GM18951 (cell line): ENCODE measurements around the gene SV2B.

Source experiments
- POLR2A ChIP-seq: IDR thresholded peaks from 4 replicates; pipeline ENCODE4 v1.6.1; 2011; ENCODE audit warnings: mild to moderate bottlenecking; ENCODE audit not compliant: insufficient read length, insufficient read depth; ENCODE audit errors: extremely low read depth
- in situ Hi-C: fragments of 300-500 bp; cut with MboI; formaldehyde crosslinking; loops from one replicate; pipeline ENCODE4 v1.12.0; 2022; ENCODE audit warnings: low sequenced_read_pairs, mixed read lengths, inconsistent platforms; ENCODE audit not compliant: unreplicated experiment

Gene SV2B

DNA sequence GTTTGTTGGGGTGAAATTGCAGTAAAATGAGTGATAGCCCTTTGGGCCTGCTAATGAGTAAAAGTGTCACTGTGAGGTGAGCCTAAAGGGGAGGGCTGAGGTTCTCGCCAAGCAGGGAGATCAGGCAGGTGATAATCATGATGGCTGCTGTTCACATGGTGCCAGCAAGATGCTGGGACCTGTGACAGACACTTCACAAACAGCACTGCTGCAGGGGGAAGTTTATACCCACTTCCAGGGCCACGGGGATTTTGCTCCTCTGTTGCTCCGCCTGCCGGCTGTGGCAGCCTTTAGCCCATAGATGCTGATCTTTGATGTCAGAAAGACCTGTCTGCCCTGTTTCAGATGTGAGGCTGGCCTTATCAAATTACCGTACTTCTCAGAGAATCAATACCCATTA lies 96.7 kb downstream of the SV2B start:
- in situ Hi-C loops: no loop called here

DNA sequence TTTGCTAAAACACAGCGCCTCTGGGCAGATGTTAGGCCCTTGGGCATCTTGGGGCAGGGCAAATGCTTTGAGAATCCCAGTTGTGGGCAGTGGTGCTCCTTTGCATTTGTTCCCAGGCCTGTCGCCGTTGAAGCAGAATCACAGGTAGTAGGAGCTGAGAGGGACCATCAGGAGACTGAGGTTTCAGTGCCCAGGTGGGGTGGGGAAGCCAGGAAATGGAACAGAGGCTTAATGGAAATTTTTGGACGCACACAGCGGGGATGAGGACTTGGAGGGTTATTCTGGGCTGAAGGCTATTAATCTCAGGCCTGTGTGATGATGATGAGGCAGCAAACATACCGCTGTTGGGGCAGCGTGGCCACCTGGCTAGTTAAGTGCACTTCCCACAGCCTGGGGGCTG lies 99.5 kb downstream of the SV2B start:
- no peak for TF ChIP-seq POLR2A
- in situ Hi-C loops: no loop called here

More for the DNA sequence above, 96.7 kb downstream of the SV2B start:
- no peak for TF ChIP-seq POLR2A

DNA sequence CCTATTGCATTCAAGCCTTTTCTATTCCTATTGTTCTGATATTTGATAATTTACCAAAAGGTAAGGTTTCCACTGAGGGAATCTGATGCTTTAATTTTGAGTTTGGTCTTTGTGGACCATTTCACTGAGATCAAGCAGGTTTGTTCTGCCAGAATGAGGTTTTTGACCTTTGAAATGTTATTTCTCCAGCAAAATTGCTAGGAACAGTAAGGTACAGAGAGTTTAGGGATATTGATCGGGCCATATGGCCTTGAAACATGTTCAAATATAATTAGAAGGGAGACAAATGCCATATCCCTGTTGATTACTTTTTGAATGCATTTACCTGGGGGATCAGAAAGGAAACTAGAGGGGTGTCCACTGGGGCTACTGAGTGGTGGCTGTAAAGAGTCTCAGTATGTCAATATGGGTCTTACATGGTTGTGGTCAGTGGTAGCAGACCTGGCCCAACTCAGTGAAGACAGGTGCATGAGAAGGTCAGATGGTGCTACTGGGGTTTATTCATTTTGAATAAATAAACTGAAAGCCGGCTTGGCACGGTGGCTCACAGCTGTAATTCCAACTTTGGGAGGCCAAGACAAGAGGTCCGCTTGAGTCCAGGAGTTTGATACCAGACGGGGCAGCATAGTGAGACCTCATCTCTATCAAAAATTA lies 100.2 kb downstream of the SV2B start:
- in situ Hi-C loops: no loop called here
- no peak for TF ChIP-seq POLR2A

DNA sequence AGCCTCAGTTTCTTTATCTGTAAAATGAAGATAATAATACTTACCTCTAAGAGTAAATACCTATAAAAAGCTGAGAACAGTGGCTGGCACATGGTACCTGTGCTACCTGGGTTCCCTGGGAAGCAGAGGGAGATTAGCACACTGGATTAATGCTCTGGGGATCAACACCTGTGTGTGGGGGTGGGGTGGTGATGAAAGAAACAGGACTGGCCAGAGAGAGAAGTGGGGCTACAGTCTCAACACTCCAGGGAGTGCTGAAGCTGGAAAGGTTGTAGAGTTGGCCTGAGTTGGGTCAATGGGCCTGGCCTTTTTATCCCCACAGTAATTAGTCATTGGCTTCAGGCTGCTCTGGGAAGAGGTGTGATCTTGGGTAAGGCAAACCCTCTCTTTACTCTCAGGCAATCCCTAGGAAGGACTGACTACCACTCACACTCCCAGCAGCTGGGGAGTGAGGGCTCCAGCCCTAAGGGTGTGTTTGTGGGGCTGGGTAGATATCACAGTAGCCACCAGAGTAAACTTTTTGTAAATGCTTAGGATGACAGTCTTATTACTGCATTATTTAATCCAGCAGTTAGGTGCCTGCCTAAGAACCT lies 102.5 kb downstream of the SV2B start:
- in situ Hi-C loops: no loop called here
- no peak for TF ChIP-seq POLR2A

DNA sequence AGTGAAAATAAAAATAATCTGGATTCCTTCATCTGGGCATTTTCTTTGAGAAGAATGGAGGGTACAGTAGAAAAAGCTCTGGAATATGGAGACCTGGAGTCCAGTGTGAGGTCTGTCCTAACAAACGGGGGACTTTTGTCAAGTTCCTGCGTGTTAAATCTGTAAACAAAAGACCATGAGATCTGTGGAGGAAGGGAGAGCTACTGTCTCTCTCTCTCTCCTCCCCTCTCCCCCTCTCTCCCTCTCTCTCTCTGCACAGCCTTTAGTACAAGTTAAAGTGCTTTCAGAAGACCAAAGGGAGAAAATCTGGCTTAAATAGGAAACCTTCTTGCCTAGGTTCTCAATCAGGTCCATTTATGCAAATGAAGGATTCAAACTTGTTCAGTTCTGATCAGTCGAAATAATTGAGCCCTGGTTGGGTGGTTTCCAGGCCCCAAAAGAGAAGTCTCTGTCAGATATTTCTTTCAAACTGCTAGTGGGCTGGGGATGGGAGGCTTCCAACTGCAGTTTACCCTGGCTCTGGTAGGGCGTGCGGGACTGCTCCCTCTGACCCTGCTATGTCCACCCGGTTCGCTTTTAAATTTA lies 103.7 kb downstream of the SV2B start:
- in situ Hi-C loops: no loop called here

DNA sequence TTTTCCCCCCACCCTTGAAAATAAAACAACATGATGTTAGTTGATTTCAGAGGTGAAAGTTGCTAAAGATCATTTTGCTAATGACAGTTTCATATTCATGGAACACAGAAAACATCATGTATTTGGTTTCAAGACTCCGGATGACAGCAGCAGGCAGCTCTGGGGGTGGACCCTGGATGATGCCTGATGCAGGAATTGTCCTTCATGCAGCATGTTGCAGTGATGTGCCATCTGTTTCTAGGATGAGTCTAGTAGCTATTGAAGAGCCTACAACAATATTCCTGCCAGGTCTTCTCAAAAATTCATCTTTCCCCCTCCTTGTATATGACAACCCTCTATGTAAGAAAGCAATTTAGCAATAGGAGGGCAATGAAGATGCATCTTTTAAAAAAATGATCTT lies 108.3 kb downstream of the SV2B start:
- in situ Hi-C loops: no loop called here

More for the DNA sequence above, 103.7 kb downstream of the SV2B start:
- no peak for TF ChIP-seq POLR2A

DNA sequence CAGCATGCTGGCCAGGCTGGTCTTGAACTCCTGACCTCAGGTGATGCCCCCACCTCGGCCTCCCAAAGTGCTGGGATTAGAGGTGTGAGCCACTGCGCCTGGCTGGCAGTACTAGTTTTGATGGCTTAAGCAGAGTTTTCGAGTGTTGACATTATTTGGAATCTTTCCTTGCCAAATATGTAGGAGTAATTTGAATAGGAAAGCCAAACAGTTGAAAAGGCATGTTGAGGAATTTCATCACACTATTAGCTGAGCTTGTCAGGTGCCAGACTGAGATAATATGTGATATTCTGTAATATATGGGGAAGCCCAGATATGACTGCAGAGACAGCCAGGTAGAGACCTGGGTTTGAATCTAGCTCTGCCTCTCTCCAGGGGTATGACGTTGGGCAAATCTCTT lies 109.3 kb downstream of the SV2B start:
- no peak for TF ChIP-seq POLR2A

More for the DNA sequence above, 108.3 kb downstream of the SV2B start:
- TF ChIP-seq POLR2A: no peak

DNA sequence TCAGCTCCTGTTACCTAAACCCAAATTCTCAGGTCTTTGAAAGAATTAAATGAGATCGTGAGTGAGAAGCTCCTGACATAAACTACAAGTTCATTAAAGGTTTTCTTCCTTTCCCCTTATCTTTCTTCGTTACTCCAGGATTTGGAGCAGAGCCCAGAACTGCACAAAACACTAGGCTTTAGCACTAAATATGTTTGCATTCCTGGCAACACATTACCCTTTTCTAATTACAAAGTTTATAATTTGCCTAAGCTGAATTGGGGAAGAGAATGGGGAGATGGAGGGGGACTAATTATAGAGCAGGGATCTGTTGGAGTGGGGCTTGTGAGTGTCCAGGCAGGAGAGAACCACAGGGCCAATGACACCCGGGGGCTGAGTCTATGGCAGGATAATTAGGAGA lies 109.7 kb downstream of the SV2B start:
- in situ Hi-C loops: no loop called here
- no peak for TF ChIP-seq POLR2A

More for the DNA sequence above, 109.3 kb downstream of the SV2B start:
- in situ Hi-C loops: no loop called here

DNA sequence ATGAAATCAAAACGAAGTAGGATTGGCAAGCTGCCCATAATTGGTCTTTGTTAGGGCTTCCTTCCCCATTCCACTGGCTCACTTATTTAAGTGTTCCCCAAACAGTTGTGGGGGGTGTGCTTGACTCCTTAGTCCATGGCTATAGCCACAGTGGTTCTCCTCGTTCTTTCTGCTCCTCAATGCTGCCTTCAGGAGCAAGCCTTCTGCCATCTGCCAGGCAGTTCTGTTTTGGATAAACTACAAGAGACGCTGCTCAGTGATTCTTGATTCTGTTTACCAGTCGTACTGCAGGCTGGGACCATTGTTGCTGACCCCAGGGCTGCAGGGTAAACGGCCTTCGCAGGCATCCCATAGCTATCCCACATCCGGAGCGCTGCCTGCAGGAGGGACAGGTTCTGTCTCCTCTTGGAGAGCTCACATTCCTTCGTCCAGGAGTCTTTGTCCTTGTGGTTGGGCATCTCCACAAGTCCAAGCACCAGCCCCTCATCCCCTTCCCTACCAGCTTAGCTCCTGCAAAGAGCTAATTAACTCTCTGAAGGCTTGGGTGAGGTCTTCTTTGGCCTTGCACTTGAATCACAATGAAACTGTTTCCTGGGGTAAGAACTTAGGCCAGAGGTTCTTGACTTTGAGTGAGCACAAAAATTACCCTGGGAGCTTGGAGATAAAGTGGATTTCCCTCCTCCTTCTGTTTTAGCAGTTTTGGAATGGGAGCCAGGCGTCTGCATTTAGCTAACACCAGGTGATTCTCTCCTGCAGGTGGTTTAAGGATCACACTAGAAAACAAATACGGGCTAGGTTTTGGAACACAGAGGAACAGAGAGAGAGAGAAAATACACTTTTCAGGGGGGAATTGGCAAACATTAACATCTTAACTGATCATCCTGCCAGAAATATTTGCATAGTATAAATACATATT lies 114.9 kb downstream of the SV2B start:
- no peak for TF ChIP-seq POLR2A
- in situ Hi-C loops: no loop called here

DNA sequence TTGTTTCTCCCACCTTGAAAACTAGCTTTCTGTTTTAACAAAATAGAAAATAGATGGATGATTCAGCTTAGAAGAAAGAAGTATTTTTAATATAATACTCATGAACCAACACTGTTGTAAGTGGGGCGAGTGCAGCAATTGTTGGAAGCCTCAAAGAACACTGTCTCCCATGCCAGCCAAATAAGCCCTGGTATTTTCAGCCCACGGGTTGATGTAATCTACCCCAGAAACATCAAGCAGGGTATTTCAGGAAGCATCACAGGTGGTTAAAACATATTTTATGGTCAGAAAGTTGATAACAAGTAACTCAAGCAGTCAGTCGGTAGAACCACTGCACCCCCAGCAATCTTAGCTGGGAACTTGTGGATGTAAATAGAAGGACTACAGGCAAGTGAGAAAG lies 115.9 kb downstream of the SV2B start:
- in situ Hi-C loops: no loop called here
- TF ChIP-seq POLR2A: no peak

DNA sequence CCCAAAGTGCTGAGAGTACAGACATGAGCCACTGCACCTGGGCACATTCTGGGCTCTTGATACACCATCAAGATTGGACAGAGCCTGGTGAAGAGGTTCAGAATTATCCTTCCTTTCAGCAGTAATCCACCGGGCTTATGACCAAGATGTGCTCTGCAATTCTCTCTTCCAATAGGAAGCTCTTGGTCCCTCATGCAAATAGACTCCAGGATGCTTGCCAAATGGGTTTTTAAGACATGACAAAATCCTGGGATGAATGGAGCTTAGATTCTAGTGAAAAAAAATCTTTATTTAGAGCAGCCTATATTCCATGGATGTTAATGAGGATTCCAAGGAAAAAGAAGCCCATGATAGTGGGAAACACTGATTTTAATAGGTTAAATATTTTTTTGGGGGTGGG lies 119.1 kb downstream of the SV2B start:
- in situ Hi-C loops: no loop called here

DNA sequence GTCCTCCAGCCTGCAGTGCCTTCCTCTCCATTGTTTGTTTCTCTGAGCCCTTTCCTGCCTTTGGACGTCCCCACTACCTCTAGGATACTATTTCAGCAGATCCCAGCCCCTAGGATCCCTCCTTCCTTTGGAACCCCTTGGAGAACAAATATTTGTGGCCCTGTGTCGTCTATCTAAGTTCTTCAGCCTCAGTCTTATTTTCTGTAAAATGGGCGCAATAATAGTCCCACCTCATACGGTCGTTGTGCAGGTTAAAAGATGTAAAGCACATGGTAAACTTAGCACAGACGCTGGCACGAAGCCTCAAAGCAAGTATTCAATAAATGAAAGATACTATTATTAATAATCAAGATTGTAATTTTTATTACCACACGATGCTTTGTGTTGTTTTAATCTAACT lies 122.0 kb downstream of the SV2B start:
- in situ Hi-C loops: loop anchor here (5.0 kb wide), 1 partner anchor 165 kb away; no protein-coding TSS in a partner anchor
- no peak for TF ChIP-seq POLR2A

More for the DNA sequence above, 119.1 kb downstream of the SV2B start:
- no peak for TF ChIP-seq POLR2A

DNA sequence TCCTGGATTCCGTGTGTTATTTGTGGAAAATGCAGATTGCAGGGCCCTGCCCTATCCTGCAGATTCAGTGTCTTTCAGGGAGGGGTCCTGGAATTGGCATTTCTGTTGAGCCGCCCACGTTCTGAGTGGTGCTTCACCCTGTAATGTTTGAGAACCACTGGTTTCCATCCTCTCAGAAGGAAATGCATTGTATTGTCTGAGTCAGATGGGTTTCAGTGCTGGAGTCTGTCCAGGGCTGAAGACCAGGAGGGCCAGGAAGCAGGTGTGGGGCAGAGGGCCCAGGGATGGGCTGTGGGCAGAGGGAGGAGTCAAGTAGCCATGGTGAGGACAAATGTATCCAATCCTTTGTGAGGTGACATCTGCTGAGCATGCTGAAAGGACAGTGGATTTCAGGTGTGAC lies 123.8 kb downstream of the SV2B start:
- in situ Hi-C loops: loop anchor here (5.0 kb wide), 1 partner anchor 167 kb away; no protein-coding TSS in a partner anchor
- TF ChIP-seq POLR2A: no peak

DNA sequence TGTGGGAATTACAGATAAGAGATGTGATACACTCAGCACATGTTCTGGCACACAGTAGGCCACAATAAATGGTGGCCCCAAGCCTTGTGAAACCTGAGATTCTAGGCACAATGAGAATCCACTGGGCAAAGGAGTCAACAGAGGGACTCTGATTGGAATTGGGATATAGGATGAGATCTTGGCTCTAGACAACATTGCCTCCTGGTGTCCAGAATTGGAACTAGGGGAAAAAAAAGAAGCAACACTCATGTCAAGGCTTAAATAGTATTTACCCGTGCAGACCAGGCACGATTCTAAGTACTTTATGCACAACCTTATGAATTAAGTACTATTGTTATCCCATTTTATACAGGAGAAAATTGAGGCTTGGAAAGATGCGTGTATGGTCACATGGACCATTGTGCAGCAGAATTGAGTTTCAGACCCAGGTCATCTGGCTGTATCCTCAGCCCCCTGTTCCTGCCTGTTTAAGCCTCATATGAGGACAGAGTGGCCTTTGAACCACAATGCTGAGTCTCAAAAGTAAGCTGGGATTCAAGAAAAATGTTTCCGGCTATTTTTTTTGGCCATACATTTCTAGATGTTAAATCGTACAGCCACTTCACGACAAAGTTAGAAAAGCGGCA lies 124.8 kb downstream of the SV2B start:
- in situ Hi-C loops: loop anchor here (5.0 kb wide), 1 partner anchor 168 kb away; no protein-coding TSS in a partner anchor
- no peak for TF ChIP-seq POLR2A
